NCI-H526 treated with DMSO at 0.1 percent for 48 hours (cell line): ENCODE data around the gene MLLT11.
A peak's percentile ranks its signal among the peaks of the same experiment; 100 is the strongest.

Experiments used
- DNase-seq: peaks from one replicate; lab custom pipeline; 2025; lab: John Stamatoyannopoulos, UW

The MLLT11 gene

GRCh38 chr1:151060007-151060656 lies at the start of gene MLLT11:
TSS of gene MLLT11 (plus strand) at chr1:151060397. CDS start at chr1:151067225, 6,828 bp downstream.
- DNase-seq, result peak; percentile 95

DNA sequence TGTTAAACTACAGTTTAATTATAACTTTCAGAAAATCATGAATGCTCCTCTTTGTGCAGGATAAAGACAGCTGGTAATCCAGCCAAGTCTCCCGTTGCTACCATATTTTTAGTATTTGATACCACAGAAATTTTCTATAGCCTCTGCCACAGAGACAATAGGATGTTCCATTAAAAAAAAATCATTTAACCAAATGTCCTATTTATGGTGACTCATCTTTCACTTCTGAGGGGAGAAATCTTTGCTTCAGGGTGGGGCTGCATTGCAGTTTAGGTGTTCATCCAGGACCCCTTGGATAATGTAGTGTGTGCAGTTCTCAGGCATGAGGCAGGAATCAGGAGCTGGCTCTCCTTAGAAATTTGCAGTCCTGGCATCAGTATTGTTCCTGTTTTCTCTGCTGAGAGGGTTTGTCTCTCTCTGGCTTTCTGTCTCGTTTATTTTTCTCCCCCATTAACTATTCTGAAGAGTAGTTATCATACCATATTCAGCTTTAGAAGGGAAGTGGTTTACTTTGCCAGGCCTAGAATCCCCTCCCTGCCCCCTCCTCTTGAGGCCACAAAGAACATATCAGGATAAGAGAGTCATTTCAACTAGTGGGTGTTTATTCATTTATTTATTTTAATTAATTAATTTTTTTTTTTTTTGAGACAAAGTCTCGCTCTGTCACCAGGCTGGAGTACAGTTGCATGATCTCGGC lies 48.9 kb upstream of the MLLT11 start:
- no peak for DNase-seq

GRCh38 chr1:151012684-151013471 lies 47.3 kb upstream of the MLLT11 start:
- no peak for DNase-seq

DNA sequence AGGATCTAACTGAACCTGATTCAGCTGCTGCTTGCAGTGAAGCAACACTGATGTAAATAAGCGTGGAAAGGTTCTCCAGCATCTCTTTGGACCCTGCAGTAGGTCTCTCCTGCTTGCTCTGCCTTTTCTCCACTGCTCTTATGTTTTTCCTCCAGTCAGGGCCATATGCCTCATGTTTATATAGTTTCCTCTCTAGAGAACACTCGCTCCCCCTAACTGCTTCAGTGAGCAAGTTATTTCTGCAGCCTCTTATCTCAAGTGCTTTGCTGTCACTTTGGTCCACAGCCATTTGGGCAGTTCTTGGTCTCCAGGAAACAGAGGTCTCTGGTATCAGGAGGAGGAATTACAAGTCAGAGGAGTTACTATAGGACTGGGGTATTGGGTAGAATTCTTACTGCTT lies 46.7 kb upstream of the MLLT11 start:
- no peak for DNase-seq

DNA sequence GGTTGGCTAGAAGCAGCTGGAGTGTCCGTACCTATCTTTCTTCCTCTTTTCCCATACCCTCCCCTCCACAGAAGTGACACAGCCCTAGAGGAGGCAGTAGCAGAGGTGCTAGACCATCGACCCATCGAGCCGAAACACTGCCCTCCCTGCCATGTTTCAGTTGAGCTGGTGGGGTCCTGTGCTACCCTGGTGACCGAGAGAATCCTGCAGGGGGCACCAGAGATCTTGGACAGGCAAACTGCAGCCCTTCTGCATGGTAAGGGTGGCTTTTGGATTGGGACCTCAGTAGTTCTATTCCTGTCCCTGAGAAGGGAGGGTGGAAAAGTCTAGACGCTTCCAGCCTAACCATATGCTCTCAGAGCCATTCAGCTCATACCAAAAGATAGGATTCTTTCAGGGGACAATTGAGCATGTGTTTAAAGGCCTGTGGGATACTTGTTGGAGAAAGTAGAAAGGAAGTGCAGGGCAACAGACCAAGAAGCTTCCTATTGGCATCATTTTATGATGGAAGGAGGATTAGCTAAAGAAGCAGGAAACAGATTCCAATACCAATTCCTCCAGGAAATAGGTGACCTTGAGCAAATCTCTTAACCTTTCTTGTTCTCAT lies 35.6 kb upstream of the MLLT11 start:
- DNase-seq, result peak; percentile 49

DNA sequence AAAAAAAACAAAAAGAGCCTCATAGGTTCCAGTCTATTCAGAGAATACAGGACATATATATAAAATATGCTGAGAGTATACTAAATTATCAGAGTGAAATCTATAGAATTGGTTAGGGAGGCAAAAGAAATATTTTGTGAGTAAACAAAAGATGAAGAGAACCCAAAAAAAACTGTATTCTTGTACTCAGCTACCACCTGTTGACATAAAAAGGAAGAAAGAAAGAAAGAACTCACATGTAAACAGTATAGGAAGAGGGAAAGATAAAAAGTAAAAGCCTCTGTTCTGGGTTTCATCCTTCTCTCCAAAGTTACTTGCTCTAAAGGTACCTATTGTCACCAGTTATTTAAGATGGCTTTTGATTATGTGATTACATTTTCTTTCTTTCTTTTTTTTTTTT lies 33.7 kb upstream of the MLLT11 start:
- DNase-seq, result no peak

- DNase-seq, result no peak
Observed at GRCh38 chr1:151032164-151032563, 28.0 kb upstream of the MLLT11 start.

DNA sequence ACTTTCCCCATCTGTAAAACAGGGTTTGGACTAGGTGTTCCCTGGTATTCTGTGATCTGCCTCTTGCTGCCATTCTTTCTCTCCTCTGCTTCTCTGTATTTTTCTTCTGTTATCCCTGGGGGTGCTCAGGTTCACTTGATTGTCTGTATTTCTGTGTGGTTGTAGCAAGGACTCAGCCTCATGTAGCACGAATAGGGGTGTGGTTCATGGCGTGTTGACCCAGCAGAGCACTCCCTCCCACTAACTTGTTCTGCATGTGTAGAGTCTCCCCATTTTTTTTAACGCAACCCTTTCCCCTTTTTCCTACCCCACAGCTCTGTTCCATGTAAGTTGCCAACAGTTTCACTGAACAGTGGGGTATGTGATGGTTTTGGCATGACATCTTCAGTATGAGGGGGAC lies 25.0 kb upstream of the MLLT11 start:
- DNase-seq, result no peak

- no peak for DNase-seq
Observed at GRCh38 chr1:151036356-151036755, 23.8 kb upstream of the MLLT11 start, which contains the start of gene BNIPL. TSS of gene BNIPL (plus strand) at chr1:151036586. CDS start at chr1:151036726, 140 bp downstream.

DNA sequence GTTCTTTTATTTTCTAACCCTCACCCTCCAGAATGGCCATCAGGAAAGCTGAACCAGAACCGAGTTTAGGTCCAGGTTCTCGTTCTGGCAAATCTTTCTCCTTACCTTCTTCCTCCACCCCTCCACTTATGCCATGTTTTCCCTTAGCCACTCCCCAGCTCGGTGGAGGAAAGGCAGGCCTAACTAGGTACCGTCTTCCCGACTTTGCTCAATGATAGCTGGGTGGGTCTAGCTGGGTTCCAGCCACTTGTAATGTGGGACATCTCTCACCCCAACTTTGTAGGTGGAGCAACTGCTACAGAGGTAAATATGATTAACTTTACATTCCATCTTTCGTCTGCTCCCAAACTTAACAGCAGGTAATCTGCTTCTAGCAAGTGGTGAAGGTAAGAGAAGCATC lies 23.2 kb upstream of the MLLT11 start:
- no peak for DNase-seq

GRCh38 chr1:151039521-151039920 lies 20.7 kb upstream of the MLLT11 start:
- DNase-seq, result no peak

GRCh38 chr1:151043163-151043562 lies 17.0 kb upstream of the MLLT11 start:
- DNase-seq, result no peak

DNA sequence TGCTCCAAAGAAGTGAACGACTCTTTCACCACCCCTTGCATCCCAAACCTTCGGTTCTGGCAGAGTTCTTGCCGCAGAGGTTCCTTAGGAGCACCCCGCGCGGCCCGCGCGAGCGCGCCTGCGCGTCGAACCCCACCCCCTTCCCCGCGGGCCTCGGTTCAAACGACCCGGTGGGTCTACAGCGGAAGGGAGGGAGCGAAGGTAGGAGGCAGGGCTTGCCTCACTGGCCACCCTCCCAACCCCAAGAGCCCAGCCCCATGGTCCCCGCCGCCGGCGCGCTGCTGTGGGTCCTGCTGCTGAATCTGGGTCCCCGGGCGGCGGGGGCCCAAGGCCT lies 12.6 kb upstream of the MLLT11 start, which contains the start of gene C1orf56:
C1orf56 (plus strand) TSS at position 161 of the 334 bp plus-strand sequence; CDS start at position 258, 97 bp downstream.
- DNase-seq, result peak; percentile 88

- DNase-seq, result peak; percentile 86
Observed at GRCh38 chr1:151047925-151048644, 12.1 kb upstream of the MLLT11 start.

GRCh38 chr1:151048645-151049032 lies 11.6 kb upstream of the MLLT11 start:
- no peak for DNase-seq

DNA sequence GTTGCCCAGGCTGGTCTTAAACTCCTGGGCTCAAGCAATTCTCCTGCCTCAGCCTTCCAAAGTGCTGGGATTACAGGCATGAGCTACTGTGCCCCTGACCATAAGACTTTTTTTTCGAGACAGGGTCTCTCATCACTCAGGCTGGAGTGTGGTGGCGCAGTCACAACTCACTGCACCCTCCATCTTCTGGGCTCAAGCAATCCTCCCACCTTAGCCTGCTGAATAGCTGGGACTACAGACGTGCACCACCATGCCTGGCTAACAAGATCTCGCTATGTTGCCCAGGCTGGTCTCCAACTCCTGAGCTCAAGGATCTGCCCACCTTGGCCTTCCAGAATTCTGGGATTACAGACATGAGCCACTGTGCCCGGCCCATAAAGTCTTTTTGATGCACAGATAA lies 10.7 kb upstream of the MLLT11 start:
- DNase-seq, result no peak

DNA sequence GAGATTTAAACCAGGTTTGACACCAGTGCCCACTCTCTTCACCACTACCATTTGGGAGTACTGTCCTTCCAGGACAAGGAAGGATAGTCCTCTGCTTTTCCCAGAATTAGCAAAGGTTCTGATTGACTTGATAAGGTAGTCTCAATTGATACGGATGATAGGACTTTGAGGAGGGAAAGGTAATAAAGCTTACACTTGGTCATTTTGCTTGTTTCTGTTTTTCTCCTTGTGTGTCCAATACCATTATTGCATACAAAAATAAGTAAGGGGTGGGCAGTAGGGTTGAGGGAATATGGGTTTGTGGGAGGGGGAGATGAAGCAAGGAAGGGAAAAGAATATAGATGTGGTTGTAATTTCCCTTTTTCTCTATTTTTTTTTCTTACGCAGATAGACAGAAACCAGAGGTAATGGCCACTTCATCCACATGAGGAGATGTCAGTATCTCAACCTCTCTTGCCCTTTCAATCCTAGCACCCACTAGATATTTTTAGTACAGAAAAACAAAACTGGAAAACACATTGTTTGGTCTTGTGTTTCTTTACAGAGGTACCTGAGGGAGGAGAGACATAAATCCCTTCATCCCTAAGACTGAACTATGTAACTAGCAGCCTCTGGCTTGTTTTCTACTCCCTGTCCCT lies 10.0 kb upstream of the MLLT11 start:
- DNase-seq, result no peak

- no peak for DNase-seq
Observed at GRCh38 chr1:151051356-151052009, 8.7 kb upstream of the MLLT11 start.

- no peak for DNase-seq
Observed at GRCh38 chr1:151054971-151055547, 5.1 kb upstream of the MLLT11 start.

- no peak for DNase-seq
Observed at GRCh38 chr1:151055581-151055980, 4.6 kb upstream of the MLLT11 start.
